ENCODE results near the gene ADAR. TPM values are rescaled to one million over a fixed set of nuclear protein-coding genes. Genes with fewer than 3 reads are reported as not detected.
"Not testable (repeated sequence)": the region's sequence is repeated elsewhere in the genome, so short reads cannot be mapped to it uniquely, and the experiment has no call there.

ADAR gene, protein sequence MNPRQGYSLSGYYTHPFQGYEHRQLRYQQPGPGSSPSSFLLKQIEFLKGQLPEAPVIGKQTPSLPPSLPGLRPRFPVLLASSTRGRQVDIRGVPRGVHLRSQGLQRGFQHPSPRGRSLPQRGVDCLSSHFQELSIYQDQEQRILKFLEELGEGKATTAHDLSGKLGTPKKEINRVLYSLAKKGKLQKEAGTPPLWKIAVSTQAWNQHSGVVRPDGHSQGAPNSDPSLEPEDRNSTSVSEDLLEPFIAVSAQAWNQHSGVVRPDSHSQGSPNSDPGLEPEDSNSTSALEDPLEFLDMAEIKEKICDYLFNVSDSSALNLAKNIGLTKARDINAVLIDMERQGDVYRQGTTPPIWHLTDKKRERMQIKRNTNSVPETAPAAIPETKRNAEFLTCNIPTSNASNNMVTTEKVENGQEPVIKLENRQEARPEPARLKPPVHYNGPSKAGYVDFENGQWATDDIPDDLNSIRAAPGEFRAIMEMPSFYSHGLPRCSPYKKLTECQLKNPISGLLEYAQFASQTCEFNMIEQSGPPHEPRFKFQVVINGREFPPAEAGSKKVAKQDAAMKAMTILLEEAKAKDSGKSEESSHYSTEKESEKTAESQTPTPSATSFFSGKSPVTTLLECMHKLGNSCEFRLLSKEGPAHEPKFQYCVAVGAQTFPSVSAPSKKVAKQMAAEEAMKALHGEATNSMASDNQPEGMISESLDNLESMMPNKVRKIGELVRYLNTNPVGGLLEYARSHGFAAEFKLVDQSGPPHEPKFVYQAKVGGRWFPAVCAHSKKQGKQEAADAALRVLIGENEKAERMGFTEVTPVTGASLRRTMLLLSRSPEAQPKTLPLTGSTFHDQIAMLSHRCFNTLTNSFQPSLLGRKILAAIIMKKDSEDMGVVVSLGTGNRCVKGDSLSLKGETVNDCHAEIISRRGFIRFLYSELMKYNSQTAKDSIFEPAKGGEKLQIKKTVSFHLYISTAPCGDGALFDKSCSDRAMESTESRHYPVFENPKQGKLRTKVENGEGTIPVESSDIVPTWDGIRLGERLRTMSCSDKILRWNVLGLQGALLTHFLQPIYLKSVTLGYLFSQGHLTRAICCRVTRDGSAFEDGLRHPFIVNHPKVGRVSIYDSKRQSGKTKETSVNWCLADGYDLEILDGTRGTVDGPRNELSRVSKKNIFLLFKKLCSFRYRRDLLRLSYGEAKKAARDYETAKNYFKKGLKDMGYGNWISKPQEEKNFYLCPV
- 139 TPM for total RNA-seq

DNA sequence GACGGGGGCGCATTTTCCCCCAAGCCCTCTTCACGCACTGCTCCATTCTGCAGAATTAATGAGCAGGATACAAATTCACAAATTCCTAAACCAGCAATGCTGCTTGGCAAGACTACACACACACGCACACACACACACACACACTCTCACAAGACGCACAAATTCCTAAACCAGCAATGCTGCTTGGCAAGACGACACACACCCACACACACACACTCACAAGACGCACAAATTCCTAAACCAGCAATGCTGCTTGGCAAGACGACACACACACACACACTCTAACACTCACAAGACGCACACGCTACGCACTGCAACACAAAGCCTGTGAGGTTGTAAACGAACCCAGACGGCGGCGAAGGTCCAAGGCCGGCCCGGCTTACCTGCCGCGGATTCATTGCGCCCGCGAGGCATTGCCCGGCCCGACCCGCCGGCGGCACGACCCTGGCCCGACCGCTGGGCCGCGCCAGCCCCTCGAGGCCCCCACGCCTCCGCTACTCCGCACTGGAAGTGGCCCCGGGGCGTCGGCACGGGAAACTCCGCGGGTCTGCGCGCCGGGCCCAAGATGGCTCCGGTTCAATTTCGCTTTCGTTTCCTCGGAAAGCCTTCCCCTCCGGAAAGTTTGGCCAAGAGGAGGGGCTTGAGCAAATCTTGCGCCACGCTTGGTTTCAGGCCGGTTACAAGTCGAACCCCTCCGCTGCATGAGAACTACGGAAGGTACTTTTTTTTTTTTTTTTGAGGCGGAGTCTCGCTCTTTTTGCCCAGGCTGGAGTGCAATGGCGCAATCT lies at the start of gene ADAR:
ADAR (minus strand) TSS at position 578 of the 788 bp plus-strand sequence; CDS start at position 398, 180 bp downstream.
- peak; percentile 94 for DNase-seq (ENCODE audit: low spot score)
- peak; percentile 96 for ATAC-seq
- intact Hi-C loops (cut with DNase I): no loop called here

- ATAC-seq: peak; percentile 44
These were observed 49.6 kb upstream of the ADAR start for GRCh38 chr1:154657556-154657955.

DNA sequence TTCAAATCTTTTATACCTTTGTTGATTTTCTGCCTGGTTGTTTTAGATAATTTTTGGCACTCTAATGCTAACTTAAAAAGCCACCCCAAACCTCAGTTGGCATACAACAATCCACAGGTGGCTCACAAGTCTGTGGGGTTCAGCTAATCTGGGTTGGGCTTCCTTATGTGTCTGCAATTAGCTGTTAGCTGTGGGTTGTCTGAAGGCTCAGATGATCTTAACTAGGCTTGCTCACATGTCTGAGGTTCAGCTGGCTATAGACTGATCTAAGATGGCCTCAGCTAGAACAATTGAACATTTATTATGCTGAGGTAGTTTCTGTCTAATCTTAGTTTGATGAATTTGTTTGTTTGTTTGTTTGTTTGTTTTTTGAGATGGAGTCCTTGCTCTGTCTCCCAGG lies 44.9 kb upstream of the ADAR start:
- ATAC-seq: no peak
- intact Hi-C loops (cut with DNase I): no loop called here
- DNase-seq (ENCODE audit: low spot score): no peak

More at GRCh38 chr1:154657556-154657955, 49.6 kb upstream of the ADAR start:
- DNase-seq (ENCODE audit: low spot score): no peak
- intact Hi-C loops (cut with DNase I): no loop called here

- intact Hi-C loops (cut with DNase I); DNase-seq (ENCODE audit: low spot score); ATAC-seq: not testable (repeated sequence)
These were observed 36.7 kb upstream of the ADAR start for GRCh38 chr1:154644724-154645123.

DNA sequence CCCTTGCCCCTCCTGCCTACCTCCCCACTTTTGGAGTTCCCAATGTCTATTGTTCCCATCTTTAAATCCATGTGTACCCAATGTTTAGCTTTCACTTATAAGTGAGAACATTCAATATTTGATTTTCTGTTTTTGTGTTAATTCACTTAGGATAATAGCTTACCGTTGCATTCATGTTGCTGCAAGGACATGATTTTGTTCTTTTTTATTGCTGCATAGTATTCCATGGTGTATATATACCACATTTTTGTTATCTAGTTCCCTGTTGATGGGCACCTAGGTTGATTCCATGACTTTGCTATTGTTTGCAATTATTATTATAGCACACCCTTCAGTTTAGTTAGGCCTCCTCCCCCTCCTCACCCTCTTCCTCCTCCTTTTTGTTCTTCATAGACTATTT lies 33.5 kb upstream of the ADAR start:
- intact Hi-C loops (cut with DNase I): no loop called here
- ATAC-seq (no peak), DNase-seq (ENCODE audit: low spot score) (no peak)

DNA sequence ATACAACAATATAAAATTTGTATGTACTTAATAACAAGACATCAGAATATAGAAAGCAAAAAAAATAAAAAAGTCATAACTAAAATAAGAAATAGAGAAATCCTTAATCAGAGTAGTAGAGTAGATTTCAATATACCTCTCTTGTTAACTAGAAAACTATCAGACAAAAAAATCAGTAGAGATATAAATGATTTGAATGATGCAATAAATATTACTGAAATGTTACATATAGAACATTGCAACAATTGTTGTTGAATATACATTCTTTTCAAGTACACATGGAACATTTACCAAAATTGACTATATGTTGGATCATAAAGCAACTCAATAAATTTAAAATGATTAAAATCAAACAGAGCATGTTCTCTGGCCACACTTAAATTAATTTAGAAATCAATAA lies 31.9 kb upstream of the ADAR start:
- intact Hi-C loops (cut with DNase I): no loop called here

DNA sequence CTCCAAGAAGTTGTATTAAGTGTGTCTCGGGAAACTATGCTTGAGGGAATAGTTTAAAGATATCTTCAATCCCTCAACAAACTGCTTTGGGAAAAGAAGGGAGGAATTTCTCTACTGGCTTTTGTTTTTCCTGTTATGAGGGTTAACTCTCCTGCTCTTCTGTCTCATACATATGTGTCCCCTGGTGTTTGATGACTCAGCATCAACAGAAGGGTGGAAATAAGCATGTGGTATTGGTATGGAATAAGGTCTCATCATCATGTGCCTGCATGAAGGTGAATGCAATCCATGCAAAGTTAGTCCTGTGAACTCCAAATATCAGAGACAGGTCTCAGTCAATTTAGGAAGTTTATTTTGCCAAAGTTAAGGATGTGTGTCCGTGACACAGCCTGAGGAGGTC lies 27.2 kb upstream of the ADAR start:
- no peak for DNase-seq (ENCODE audit: low spot score)
- no peak for ATAC-seq
- intact Hi-C loops (cut with DNase I): no loop called here

More for the DNA sequence above, 31.9 kb upstream of the ADAR start:
- DNase-seq (ENCODE audit: low spot score): no peak
- ATAC-seq: no peak

GRCh38 chr1:154629675-154630073 lies 21.7 kb upstream of the ADAR start:
- intact Hi-C loops (cut with DNase I): no loop called here
- no peak for ATAC-seq
- DNase-seq (ENCODE audit: low spot score): no peak

GRCh38 chr1:154629061-154629674 lies 21.2 kb upstream of the ADAR start:
- intact Hi-C loops (cut with DNase I): no loop called here
- no peak for ATAC-seq
- no peak for DNase-seq (ENCODE audit: low spot score)

DNA sequence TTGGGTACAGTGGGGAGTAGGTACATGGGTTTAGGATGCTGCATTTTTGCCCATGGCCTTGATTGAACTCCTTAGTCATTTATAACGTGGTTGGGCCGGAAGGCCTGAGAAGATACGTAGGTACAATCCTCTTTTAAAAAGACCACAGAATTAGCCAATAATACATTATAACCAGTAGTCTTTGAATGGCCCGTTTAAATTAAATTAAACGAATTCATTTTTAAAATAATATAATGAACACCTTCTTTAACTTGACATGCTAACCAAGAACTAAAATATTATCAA lies 20.1 kb upstream of the ADAR start:
- DNase-seq (ENCODE audit: low spot score) (no peak), ATAC-seq (peak; percentile 51)
- intact Hi-C loops (cut with DNase I): no loop called here

DNA sequence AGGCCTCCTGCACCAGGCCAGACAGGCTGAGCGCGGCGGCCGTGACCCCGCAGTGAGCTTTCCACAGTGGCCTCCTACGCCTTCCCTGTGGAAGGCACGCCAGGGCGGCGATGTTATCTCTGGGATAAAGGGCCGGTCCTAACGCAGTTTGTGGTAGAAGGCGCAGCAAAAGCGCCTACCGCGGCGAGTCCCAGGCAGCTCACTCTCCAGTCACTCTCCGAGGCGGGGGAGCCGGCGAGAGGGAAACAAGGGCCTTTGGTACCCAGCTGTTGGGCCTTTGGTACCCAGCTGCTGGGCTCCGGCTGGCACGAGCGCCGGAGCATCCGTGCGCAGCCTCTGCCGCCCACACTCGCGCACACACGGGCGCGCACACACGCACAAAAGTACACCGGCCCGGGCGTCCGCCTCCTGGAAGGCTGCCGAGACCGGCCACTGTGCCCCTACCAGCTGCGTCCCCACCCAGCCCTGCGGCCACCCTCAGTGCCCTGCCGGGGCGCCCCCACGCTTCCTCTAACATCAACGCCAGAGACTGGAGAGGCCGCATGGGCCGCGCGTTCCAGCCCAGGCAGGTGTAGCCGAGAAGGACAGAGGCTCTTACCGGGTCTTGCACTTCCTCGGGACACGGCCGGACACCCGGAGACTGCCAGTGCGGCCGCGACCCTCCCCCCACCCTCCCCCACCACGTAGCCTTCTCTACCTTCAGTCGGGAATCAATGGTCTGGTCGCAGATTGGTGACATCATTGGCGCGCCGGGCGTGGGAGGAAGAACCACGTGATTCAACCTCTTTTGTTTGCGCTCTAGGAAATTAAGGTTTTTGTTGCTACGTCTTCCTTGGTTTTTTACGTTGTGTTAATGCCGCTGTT lies 19.5 kb upstream of the ADAR start:
- ATAC-seq (peak; percentile 92), DNase-seq (ENCODE audit: low spot score) (peak; percentile 94)
- intact Hi-C loops (cut with DNase I): no loop called here

DNA sequence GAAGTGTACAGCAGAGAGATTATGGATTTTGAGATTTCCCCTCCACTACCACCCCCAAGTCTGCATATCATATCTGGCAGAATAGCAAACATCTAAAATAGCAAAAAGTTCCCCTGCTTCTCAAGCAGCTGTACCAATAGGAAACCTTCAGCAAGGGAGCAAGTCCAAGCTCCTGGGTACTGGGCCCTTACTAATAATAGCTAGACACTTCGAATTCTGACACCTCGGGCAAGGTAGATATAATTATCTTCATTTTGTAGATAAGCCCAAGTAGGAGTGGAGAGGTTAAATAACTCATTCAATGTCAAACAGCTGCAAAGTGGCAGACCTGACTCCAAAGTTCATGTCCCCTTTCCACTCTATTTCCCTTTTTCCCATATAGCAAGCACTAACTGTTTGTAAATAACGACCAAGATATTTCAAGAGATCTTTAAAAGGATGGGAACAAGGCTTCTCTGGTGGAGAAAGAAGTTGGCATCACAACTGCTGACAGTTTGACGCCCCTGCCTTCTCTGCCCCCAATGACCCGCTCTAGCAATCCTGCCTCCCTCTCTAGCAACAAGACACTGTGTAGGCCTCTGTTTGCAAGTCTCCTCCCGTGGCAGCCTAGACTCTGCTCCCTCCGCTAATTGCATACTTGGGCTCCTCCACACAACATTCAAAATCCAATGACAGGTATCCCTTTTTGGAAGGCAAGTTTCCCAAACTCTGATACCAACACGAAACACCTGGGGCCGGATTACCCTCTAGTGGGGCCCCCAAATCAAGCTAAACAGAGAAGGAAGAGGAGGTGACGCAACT lies 18.7 kb upstream of the ADAR start:
- intact Hi-C loops (cut with DNase I): no loop called here
- peak; percentile 66 for ATAC-seq
- no peak for DNase-seq (ENCODE audit: low spot score)

DNA sequence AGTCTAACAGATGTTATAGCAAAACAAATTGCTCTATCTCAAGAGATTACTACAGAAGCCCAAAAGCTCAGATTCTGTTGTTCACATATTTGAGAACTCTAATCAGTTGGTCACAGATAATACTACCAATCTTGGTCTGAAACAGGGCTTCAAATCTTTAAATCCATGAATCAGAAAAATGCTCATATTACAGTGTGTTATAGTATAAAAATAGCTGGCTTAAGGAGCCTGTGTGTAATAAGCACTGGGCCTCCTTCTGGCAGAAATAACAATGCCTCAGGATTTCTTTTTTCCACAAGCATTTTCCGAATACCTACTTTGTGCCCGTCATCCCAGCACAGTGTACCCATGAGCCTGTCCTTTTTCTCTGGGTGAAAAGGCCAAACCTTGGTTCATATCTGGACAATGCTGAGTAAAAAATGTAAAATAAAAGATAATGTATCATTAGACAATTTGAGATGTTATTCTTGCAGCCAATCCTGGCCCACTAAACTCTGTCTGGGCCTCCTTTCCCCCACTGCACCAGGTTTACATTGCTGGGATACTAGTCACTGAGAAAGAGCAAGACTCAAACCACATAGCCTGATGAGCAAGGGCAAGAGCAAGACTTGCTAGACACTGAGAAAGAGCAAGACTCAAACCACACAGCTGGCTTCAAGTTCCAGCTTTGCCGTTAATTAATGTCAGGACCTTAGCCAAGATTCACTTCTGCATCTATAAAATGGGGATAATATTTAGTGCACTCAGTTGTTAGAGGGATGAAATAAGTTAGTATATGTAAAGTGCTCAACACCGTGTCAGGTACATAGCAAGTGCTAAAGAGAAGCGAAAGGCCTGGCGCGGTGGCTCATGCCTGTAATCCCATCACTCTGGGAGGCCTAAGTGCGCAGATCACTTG lies 17.0 kb upstream of the ADAR start:
- no peak for DNase-seq (ENCODE audit: low spot score)
- intact Hi-C loops (cut with DNase I): no loop called here
- no peak for ATAC-seq

- intact Hi-C loops (cut with DNase I): no loop called here
- peak; percentile 48 for ATAC-seq
These were observed 15.4 kb upstream of the ADAR start for GRCh38 chr1:154623358-154623757.

DNA sequence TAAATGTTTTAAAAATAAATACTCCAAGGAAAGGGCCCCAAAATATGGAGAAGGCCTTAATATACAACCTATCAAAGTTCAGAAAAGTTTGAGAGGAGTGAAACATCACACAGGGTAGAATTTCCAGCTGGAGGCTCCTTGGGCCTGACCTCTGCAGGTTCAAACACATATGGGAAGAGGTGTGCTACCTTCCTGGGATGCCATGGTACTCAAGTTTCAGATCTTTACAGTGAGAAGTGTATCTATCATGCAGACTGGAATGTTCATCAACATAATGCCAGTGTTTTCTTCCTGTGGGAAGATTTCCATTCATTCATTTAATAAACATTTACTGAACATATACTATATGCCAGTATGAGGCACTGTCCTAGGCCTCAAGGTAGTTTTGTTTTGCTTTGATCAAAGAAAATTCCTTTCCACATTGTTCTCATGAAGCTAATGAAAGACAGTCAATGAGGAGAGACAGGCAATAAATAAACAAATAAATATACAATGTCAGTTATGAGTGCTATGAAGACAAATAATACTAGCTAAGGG lies 14.6 kb upstream of the ADAR start:
- intact Hi-C loops (cut with DNase I): no loop called here
- ATAC-seq (no peak), DNase-seq (ENCODE audit: low spot score) (no peak)

More at GRCh38 chr1:154623358-154623757, 15.4 kb upstream of the ADAR start:
- DNase-seq (ENCODE audit: low spot score): no peak
